Measurements from ENCODE around the gene FLT1. TPM values are rescaled to one million over a fixed set of nuclear protein-coding genes. Genes with fewer than 3 reads are reported as not detected.

Gene FLT1
- total RNA-seq, 1 experiment from 2014 or later, result 0.25 TPM

DNA sequence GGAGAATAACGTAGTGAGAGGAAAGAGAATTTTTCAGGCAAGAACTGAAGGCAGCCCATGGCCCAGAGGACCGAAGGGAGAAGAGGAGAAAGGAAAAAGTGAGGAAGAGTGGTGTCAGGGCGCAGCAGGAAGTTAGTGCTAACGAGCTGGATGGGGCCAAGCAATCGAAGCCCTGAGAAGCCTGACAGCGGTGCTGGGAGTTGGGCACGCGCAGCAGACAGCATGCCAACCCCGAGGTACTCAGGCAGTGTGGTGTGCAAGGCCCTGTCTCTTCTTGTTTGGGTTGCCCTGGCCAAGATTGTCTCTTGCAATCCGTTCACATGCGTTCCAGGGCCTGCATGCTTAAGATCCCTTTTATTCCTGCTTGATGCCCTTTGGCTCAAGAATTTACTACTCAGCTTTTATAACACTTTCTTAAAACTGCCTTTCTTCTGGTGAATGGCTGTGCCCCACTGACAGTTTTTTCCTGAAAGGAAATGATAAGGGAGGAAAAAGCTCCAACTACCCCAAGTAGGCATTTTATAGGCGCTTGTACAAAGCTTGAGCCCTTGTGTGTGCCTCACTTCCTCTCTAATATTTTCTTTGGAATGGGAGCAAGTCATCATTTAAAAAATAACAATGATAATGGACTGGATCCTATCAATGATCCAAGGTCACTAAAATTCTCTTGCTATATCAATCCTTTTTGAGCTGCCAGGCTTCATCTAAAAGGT lies 115.4 kb downstream of the FLT1 start (continued):
- TF ChIP-seq, protein P1, sequence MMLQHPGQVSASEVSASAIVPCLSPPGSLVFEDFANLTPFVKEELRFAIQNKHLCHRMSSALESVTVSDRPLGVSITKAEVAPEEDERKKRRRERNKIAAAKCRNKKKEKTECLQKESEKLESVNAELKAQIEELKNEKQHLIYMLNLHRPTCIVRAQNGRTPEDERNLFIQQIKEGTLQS (IDR thresholded peaks at IDR 0.05), result no peak
- no peak for TF ChIP-seq ZNF274 (IDR thresholded peaks at IDR 0.05; ENCODE audit: low read depth, low read length)
- TF ChIP-seq EZH2 (IDR thresholded peaks at IDR 0.05), result no peak
- TF ChIP-seq SRF (IDR thresholded peaks at IDR 0.05; ENCODE audit: low read depth), result no peak
- no peak for TF ChIP-seq MAX (IDR thresholded peaks at IDR 0.05)

DNA sequence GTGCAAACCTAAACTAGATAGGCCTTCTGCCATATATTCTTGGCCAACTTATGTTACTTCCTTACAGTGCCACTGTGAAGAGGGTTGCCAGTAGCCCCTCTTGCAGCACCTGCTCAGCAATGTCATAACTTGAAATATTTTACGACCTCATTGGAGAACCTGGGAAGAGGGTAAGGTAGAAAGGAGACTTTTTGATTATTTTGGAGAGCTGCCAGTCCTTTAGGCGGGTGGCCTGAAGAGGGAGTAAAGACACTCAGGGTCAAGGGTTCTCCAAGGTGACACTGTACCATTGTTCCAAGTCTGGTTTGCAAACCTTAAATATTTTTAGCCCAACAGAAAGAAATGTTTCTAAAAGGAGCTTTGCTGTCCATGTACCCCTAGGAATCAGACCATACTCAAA lies 118.3 kb downstream of the FLT1 start:
- RAD21 ChIA-PET (ENCODE audit: low non-redundant PET in 1 of 2, low total read pairs in 2 of 2, uncharacterized antibody in 2 of 2, unreplicated experiment in 2 of 2), result no interaction called here
- Histone ChIP-seq H3K9me2 (ENCODE audit: insufficient read depth) (no peaks in the 10 kb centered on the region), H3K4me1 (ENCODE audit: control insufficient read depth in 1 of 2, insufficient read depth in 2 of 2, low read length in 2 of 2) (no peaks in the 10 kb centered on the region; a peak in 1 of 4 replicates), H4K20me1 (ENCODE audit: insufficient read depth) (no peaks in the 10 kb centered on the region), H3K27ac (ENCODE audit: low read depth, low read length) (no peak overlapping the region), H3K27me3 (ENCODE audit: insufficient read depth, low read length) (no peaks in the 10 kb centered on the region), H3K36me3 (ENCODE audit: control insufficient read depth in 1 of 2, insufficient read depth in 2 of 2, low read length in 2 of 2) (no peaks in the 10 kb centered on the region), H3K9ac (ENCODE audit: low read length) (no peak overlapping the region), H3K4me2 (ENCODE audit: low read length) (no peak overlapping the region), H2AFZ (ENCODE audit: low read depth, low read length, poor library complexity, severe bottlenecking) (no peak overlapping the region), H3K9me3 (ENCODE audit: control insufficient read depth in 1 of 2, insufficient read depth in 1 of 2, low read depth in 1 of 2, low read length in 2 of 2) (no peaks in the 10 kb centered on the region), H3K79me2 (ENCODE audit: insufficient read depth, low read length) (no peaks in the 10 kb centered on the region), H3K4me3 (replicated peaks in 1 of 2; ENCODE audit: low read depth in 1 of 2, low read length in 2 of 2) (no peak overlapping the region)
- DNase-seq (ENCODE audit: low read depth, low spot score), result no peak
- POLR2A ChIA-PET, result no interaction called here
- no peak for TF ChIP-seq EGR1 (IDR thresholded peaks at IDR 0.05; ENCODE audit: low read depth)
- no peak for TF ChIP-seq POLR2AphosphoS5 (IDR thresholded peaks at IDR 0.05; ENCODE audit: low read depth, low read length)
- no peak for TF ChIP-seq ZFX (IDR thresholded peaks at IDR 0.05)
- TF ChIP-seq ELF1 (IDR thresholded peaks at IDR 0.05; ENCODE audit: borderline replicate concordance, low read depth), result no peak
- no peak for TF ChIP-seq MAX (IDR thresholded peaks at IDR 0.05)
- TF ChIP-seq CBX3 (IDR thresholded peaks at IDR 0.05; ENCODE audit: low read depth), result no peak
- TF ChIP-seq, protein P2, sequence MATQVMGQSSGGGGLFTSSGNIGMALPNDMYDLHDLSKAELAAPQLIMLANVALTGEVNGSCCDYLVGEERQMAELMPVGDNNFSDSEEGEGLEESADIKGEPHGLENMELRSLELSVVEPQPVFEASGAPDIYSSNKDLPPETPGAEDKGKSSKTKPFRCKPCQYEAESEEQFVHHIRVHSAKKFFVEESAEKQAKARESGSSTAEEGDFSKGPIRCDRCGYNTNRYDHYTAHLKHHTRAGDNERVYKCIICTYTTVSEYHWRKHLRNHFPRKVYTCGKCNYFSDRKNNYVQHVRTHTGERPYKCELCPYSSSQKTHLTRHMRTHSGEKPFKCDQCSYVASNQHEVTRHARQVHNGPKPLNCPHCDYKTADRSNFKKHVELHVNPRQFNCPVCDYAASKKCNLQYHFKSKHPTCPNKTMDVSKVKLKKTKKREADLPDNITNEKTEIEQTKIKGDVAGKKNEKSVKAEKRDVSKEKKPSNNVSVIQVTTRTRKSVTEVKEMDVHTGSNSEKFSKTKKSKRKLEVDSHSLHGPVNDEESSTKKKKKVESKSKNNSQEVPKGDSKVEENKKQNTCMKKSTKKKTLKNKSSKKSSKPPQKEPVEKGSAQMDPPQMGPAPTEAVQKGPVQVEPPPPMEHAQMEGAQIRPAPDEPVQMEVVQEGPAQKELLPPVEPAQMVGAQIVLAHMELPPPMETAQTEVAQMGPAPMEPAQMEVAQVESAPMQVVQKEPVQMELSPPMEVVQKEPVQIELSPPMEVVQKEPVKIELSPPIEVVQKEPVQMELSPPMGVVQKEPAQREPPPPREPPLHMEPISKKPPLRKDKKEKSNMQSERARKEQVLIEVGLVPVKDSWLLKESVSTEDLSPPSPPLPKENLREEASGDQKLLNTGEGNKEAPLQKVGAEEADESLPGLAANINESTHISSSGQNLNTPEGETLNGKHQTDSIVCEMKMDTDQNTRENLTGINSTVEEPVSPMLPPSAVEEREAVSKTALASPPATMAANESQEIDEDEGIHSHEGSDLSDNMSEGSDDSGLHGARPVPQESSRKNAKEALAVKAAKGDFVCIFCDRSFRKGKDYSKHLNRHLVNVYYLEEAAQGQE (IDR thresholded peaks at IDR 0.05; ENCODE audit: low read depth), result no peak
- no peak for TF ChIP-seq SIN3A (IDR thresholded peaks at IDR 0.05; ENCODE audit: low read depth)
- no peak for TF ChIP-seq SP1 (IDR thresholded peaks at IDR 0.05; ENCODE audit: low read depth)
- no peak for TF ChIP-seq POLR2A (IDR thresholded peaks at IDR 0.05; ENCODE audit: borderline replicate concordance, extremely low read depth, insufficient read depth, insufficient read length)
- TF ChIP-seq, protein P1 (IDR thresholded peaks at IDR 0.05), result no peak
- TF ChIP-seq EZH2 (IDR thresholded peaks at IDR 0.05), result no peak
- no peak for ATAC-seq
- intact Hi-C loops (cut with micrococcal nuclease), result no loop called here
- CTCF ChIA-PET, result no interaction called here
- BruUV-seq (replicated peaks), result no TSS peak
